GM18505 (cell line): Measurements from ENCODE around the gene DIRAS2.

Experiments
- ATAC-seq: cut with Tn5 transposase; IDR thresholded peaks from one replicate; pipeline ENCODE4 v1.9.1; 2021; ENCODE audit not compliant: unreplicated experiment
- POLR2A ChIP-seq: IDR thresholded peaks from 4 replicates; pipeline ENCODE4 v1.6.1; 2011; ENCODE audit warnings: borderline replicate concordance; ENCODE audit not compliant: insufficient read depth, insufficient read length; ENCODE audit errors: extremely low read depth

Gene DIRAS2

DNA sequence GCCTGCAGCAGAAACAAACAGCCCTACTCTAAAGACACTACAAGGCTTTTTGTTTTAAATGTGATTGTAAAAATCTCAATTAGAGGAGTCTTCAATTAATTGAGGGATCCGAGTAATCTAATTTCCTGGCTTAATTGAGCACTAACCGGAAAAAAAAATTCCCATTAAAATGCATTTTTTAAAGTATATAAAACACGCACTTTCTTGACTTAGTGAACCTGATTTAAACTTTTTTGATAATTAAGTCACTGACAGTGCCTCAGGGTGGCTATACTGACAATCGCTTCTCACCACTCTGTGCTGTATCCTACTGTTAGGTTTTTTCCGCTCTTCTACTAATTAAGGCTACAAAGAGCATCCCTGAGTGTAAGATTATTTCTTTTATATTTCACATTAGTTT lies 44.4 kb downstream of the DIRAS2 start:
- no peak for TF ChIP-seq POLR2A
- no peak for ATAC-seq

DNA sequence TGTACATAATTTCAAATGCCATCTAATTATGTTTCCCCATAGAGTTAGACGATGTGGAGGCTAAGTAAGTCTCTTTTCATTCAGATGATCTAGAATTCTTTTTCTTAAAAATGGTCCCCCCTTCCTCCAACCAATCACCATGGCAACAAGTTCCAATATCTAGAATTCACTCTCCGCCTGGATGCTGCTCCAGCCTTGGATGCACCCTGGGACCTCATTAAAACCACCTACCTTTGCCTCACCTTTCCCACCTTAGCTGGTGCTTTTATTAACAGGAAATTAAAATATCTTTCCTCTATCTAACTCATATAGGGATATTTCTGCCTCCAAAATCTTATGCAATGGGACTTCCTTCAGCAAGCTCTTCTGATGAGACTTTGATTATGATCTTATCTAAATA lies 49.0 kb downstream of the DIRAS2 start:
- no peak for ATAC-seq
- TF ChIP-seq POLR2A, result no peak

DNA sequence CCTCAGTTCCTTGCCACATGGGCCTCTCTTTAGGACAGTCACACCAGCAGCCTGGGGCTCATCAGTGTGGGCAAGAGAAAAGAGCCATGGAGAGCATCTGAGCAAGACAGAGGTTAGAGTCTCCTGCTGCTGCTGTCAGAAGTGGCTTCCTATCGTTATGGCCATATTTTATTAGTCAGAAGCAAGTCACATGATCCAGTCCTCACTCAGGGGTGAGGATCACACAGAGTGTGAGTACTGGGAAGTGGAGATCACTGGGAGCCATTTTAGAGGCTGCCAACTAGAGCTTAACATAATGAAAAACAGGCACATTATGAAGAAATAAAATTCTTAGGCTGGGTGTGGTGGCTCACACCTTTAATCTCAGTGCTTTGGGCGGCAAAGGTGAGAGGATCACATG lies 62.0 kb downstream of the DIRAS2 start:
- no peak for TF ChIP-seq POLR2A
- no peak for ATAC-seq

DNA sequence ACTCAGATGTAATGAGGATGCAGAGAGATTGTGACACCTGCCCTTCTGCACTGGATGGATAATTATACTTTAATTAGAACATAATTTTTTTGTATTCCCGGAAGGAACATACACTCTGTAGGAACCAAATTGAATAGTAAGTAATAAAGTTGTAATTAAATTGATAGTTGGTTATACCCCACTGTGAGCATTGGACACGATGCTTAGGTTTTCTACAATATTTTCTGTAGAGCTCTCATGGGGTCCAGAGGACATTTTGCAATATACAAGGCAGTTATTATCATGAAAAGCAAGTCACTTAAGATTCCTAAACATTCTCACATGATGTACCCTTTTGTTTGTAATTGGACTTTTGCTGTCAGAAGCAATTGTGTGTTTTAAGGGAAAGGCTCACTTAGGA lies 63.4 kb downstream of the DIRAS2 start:
- no peak for TF ChIP-seq POLR2A
- no peak for ATAC-seq

DNA sequence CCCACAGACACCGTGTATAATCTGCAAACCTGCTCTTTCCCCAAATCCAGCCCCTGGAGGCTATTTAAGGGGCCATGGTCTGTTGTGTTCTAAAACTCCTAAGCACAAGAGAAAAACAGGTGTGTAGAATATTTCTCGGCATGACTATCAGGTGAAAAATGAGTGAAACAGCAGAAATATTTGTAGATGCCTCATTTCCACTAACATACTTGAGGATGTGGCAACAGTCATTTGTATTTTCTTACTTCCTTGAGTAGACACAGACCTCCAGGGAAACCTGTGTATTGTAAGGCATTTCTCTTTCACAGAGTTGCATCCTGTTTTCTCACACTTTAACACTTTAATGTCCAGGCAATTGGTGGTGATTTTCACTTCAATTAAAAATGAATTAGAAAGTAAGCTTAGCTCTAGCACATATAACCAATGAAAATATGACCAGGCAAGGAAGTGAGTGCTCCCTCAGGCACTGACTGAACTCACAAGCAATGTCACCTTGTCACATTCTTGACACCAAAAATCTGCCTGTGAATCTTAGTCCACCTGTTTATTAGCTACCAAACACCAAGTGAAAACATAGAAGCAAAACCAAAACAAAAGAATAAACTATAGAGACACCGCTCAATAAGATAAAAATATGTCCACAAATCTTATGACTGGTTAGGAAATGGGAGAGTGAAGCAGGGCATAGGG lies 64.4 kb downstream of the DIRAS2 start:
- no peak for TF ChIP-seq POLR2A
- no peak for ATAC-seq

DNA sequence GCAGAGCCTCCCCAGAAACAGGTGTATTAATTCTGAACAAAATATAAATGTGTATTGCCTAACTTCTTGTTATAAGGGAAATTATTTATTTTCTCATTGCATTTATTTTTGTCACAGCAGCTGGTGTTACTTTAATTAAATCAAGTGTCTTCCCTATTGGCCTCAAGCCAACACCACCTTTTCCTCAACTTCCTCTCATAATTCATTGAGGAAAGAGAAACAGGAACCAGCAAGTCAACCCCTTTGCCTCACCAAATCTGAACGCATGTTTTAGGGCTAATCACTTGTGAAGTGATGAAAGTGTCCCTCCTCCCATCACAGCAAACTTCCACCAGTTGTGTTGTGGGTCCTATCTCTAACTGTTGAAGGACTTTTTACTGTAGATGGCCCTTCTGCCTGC lies 73.1 kb downstream of the DIRAS2 start:
- no peak for TF ChIP-seq POLR2A
- ATAC-seq, result no peak

DNA sequence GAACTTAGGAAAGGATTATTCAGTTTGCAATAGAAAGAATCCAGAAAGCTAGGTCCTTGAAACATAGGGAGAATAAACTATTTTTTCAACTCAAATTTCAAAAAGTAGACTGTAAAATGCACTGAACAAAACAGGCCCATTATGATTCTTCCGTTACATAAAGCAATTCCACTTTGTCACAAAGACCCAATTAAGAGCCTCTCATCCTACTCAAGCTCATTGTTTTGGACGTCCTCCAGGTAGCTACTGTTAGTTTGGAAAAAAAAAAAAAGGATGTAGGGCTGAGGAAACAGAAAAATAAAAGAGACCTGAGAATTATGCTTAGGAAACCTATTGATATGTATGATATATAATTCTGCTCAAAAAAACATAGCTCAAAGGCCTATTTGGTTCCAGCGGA lies 74.0 kb downstream of the DIRAS2 start:
- no peak for TF ChIP-seq POLR2A

DNA sequence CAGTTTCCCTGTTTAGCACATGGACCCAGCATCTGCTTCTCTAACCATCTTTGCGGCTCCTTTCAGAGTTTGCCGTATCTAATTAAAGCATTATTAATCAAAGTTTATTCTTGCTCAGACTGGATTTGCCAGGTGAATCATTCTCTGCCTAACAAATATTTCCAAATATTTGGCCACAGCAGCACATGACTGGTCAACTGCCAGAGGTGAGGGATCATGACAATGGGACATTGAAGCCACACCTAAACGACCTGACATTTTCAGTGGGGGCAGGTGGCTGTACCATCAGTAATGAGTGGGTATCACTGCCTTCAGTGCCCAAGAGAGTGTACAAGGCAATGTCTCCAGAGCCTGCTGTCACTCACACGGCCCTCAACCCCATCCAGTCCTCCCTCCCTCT lies 80.4 kb downstream of the DIRAS2 start:
- TF ChIP-seq POLR2A, result no peak
- ATAC-seq, result no peak

More for the DNA sequence above, 74.0 kb downstream of the DIRAS2 start:
- ATAC-seq, result no peak
